Measurements from ENCODE around the gene PDE4A.

DNA sequence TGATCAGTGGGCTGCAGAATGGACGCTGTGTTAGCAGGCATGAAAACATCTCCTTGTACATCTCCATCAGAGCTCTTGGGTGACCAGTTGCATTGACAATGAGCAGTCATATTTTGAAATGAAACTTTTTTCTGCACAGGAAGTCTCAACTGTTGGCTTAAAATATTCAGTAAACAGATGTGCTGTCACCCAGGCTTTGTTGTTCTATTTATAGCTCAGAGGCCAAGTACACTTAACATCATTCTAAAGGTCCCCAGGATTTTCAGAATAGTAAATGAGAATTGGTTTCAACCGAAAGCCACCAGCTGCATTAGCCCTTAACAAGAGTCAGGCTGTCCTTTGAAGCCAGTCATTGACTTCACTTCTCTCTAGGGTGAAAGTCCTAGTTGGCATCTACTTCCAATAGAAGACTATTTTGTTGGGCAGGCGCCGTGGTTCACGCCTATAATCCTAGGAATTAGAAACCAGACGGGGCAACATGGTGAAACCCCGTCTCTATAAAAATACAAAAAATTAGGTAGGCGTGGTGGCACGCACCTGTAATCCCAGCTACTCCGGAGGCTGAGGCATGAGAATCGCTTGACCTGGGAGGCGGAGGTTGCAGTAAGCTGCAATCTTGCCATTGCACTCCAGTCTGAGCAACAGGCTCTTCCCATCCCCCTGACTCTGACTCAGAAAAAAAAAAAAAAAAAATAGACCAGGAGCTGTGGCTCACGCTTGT lies 7.9 kb upstream of the PDE4A start:
- TF ChIP-seq, protein P1, sequence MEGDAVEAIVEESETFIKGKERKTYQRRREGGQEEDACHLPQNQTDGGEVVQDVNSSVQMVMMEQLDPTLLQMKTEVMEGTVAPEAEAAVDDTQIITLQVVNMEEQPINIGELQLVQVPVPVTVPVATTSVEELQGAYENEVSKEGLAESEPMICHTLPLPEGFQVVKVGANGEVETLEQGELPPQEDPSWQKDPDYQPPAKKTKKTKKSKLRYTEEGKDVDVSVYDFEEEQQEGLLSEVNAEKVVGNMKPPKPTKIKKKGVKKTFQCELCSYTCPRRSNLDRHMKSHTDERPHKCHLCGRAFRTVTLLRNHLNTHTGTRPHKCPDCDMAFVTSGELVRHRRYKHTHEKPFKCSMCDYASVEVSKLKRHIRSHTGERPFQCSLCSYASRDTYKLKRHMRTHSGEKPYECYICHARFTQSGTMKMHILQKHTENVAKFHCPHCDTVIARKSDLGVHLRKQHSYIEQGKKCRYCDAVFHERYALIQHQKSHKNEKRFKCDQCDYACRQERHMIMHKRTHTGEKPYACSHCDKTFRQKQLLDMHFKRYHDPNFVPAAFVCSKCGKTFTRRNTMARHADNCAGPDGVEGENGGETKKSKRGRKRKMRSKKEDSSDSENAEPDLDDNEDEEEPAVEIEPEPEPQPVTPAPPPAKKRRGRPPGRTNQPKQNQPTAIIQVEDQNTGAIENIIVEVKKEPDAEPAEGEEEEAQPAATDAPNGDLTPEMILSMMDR (IDR thresholded peaks at IDR 0.05) = no peak
- no peak for TF ChIP-seq POLR2A (IDR thresholded peaks at IDR 0.05)

Measured in heart left ventricle (tissue), 13 donors.